Subcutaneous adipose tissue (tissue), 4 donors: ENCODE measurements around the gene IDH3A. TPM values are rescaled to one million over a fixed set of nuclear protein-coding genes. Genes with fewer than 3 reads are reported as not detected.

Experiments
- total RNA-seq, 4 donors: library from RNA; depleted of rRNA; stranded (reverse); fragments of >200 nt; gene quantifications; one replicate each; pipeline ENCODE4 v1.1.0, GENCODE V29; 2016
- TF ChIP-seq, protein P1 (sequence below): fragments of 450-650 bp; IDR thresholded peaks from one replicate; pipeline ENCODE4 v1.5.1; 2016; ENCODE audit warnings: low read depth, mild to moderate bottlenecking, control low read depth, antibody characterized with exemption, moderate library complexity

The IDH3A gene
- total RNA-seq, 4 donors from 2014 or later: 51.5 to 96.8 (median 61.1) TPM

- TF ChIP-seq, protein P1, sequence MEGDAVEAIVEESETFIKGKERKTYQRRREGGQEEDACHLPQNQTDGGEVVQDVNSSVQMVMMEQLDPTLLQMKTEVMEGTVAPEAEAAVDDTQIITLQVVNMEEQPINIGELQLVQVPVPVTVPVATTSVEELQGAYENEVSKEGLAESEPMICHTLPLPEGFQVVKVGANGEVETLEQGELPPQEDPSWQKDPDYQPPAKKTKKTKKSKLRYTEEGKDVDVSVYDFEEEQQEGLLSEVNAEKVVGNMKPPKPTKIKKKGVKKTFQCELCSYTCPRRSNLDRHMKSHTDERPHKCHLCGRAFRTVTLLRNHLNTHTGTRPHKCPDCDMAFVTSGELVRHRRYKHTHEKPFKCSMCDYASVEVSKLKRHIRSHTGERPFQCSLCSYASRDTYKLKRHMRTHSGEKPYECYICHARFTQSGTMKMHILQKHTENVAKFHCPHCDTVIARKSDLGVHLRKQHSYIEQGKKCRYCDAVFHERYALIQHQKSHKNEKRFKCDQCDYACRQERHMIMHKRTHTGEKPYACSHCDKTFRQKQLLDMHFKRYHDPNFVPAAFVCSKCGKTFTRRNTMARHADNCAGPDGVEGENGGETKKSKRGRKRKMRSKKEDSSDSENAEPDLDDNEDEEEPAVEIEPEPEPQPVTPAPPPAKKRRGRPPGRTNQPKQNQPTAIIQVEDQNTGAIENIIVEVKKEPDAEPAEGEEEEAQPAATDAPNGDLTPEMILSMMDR: no peak
These were observed 56.7 kb downstream of the IDH3A start for GRCh38 chr15:78205856-78206255.

GRCh38 chr15:78206326-78207109, 57.4 kb downstream of the IDH3A start:
- TF ChIP-seq, protein P1: no peak

DNA sequence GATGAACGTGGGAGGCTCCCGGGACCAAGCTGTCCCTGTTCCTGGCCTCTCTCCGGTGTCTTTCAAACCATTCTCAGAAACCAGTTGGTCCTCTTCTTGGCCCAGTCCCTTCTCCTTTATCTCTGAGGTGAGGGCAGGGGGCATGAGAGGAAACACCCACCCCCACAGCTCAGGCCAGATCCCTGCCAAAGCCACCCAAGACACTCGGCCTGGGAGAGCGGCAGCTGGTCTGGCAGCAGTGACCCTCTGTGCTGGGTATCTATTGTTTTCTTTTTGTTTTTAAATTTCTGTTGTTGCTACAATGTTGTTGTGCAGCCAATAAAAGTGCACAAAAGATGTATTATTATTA, 57.9 kb downstream of the IDH3A start:
- TF ChIP-seq, protein P1: no peak

- TF ChIP-seq, protein P1: no peak
These were observed 58.6 kb downstream of the IDH3A start for GRCh38 chr15:78207641-78208340.

- TF ChIP-seq, protein P1: no peak
These were observed 59.2 kb downstream of the IDH3A start for GRCh38 chr15:78208341-78208844.

GRCh38 chr15:78208887-78209645, 59.9 kb downstream of the IDH3A start:
- TF ChIP-seq, protein P1: no peak
